NCI-H1436 treated with DMSO at 0.1 percent for 48 hours (cell line): ENCODE measurements around the gene GRAMD1B.

Experiments
- DNase-seq: peaks from one replicate; lab custom pipeline; 2025; lab: John Stamatoyannopoulos, UW

Gene GRAMD1B

GRCh38 chr11:123588117-123588863 is 158.2 kb downstream of the GRAMD1B start:
- DNase-seq, result no peak

DNA sequence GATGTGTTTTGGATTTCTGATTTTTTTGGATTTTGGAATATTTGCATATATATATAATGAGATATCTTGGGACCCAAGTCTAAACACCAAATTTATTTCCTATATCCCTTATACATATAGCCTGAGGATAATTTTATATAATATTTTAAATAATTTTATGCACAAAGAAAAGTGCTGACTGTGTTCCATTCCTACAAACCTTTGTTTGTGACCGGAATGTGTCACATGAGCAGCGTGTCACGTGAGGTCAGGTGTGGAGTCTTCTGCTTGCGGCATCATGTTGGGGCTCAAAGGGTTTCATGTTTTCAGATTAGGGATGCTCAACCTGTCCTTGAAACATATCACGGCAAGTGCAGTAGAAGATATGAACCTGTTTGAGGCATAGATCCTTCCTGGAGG is 158.8 kb downstream of the GRAMD1B start:
- DNase-seq, result no peak

DNA sequence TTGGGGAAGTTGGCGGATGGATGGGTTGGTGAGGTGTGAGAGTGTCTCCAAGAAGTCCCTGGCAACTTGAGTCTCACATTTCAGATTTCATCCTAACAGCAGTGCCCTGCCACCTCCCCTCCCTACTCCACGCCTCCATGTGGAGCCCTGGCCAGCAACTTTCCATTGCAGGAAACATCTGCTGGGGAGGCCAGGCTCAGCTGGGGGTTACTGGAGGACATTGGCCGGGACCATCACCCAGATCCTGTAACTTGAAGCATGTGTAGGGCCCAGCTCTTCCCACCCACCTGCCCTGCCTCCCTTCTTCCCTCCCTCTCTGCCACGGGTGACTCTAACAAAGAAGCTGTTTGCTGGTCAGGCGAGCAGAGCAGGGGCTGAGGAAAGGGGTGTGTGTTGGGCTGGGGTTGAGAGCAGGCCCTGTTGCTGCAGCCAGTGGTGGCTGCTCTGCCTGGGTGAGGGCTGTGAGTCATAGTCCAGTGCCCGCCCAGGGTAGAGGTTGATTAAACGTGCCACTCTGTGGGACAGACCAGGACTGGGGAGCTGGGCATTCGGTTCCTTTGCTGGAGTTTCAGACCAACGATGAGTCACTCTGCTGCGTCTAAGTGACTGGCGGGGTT is 160.3 kb downstream of the GRAMD1B start:
- DNase-seq, result no peak

DNA sequence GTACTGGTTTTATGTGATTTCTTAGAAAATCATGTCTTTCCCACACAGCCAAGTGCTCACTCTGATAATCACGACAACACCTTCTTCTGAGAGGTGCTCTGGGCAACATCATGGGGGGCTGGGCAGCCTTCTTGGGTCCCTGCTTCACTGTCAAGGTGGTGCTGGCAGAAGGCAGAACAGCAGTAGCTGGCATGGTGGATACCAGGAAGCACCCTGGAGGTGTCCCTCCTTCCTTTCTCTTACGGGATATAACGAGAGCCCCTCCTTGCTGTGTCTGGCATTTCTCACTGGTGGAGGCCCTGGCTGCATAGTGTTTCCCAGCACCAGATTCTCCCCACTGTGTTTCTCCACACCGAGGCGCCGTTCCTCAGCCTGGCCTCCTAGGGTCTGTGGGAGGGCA is 163.5 kb downstream of the GRAMD1B start:
- no peak for DNase-seq

DNA sequence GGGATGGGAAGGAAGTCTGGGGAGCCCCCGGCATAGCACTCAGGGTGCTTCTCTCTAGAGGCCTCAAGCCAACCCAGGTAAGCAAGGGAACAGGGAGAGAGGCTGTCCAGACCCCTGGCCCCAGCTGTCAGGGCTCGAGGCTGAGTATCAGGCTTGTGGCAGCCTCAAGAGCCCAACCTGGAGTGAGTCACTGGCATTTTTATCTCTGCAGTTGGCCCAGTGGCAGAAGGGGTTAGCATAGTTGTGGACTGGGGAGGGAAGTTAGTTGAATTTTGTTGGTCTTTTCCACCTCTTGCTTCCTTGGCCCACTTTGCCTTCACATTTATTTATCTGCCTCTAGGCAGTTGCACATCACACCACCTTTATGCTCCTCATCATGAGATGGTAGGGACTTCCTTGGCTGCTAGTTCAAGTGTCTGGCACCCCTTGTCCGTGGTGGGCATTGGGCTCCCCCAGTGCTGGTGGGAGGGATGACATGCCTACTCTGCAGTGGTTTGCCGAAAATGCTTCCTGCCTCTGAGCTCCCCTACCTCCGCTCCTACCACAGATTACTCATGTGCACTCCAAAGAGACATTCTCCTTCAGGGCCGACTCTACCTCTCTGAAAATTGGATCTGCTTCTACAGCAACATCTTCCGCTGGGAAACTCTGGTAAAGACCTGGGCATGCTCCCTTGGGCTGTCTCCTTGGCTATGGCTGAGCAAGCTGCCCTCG is 164.3 kb downstream of the GRAMD1B start:
- DNase-seq, result no peak

DNA sequence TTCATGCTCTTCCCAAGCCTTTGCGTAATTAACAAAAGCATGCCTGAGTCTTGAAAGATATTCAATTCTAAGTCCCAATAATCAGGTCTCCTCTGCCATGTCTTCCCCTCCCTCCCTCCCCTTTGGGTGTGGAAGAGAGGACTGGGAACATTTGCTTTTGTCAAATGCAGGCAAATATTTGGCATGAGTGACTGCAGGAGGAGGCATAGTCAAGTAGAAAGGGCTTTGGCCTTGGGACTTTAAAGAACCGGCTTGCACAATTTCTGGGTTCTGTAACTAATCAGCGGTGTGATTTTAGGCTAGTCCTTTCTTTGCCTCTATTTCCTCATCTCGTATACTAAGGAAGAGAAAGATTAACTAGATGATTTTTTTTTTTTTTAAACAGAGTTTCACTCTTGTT is 164.9 kb downstream of the GRAMD1B start:
- no peak for DNase-seq

- no peak for DNase-seq
Observed at GRCh38 chr11:123597859-123598258, 167.8 kb downstream of the GRAMD1B start.

DNA sequence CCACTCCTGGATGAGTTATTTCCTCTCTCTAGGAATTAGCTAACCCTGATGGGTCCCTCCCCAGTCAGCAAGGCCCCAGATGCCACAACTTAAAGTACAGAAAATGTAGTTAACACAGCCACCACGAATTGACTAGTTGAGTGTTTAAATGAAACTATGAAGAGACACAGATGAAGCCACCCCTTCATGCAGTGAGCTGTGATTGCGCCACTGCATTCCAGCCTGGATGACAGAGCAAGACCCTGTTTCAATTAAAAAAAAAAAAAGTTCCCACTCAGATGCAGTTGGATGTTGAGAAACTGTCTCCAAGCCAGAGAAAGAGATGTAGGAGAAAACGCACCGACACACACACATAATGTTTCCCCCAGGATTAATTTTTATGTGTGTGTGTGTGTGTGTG is 171.1 kb downstream of the GRAMD1B start:
- no peak for DNase-seq

DNA sequence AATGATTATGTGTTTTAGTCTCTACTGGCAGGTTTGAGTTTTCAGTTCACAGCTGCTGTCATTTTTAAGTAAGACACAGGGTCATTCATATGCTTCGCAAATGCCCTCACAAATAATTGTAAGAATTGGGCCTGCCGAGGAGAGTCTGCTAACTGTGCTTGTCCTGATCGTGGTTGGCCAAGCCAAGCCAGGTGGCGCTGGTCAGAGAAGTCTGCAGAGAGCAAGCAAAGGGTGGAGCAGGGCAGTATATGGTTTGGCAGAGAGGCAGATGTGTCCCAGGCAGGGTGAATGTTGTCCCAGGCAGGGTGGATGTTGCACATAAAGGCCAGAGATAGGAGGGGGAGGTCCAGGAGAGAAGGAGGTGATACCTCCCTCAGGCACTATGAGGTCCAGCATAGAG is 171.7 kb downstream of the GRAMD1B start:
- DNase-seq, result no peak

GRCh38 chr11:123603666-123604065 is 173.6 kb downstream of the GRAMD1B start:
- no peak for DNase-seq

- no peak for DNase-seq
Observed at GRCh38 chr11:123607781-123608180, 177.7 kb downstream of the GRAMD1B start.

DNA sequence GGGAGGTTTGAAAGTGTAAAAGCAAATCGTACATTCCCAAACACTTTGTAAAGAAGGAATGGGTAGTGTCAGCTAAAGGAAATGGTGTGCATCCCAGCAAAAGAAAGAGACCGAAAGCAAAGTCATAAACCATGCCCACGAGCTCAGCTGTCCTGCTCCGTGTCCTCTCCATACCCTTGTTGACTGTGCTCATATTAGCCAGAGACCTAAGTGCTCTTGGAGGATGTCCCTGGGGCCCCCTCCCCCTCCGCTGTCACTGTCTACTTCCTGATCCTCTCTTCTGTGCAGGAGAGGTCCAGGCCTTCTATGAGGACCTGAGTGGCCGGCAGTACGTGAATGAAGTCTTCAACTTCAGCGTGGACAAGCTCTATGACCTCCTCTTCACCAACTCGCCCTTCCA is 178.3 kb downstream of the GRAMD1B start:
- DNase-seq, result no peak

- DNase-seq, result no peak
Observed at GRCh38 chr11:123608945-123609344, 178.9 kb downstream of the GRAMD1B start.

DNA sequence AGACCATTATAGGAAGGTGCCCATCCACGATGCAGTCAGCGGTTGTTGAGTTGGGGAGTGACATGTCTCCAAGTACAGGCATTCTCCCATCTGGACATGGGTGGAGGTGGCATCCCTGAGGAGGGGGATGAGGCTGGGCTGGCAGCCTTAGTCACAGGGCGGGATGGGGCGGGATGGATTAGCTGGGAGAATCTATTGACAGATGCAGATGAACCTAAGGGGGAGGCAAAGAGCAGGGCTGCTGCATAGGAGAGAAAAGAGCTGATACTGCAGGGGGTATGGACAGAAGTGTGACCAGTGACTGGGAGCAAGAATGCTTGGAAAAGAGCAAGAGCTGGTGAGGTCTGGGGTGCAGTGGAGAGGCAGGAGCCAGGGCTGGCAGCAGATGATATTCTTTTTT is 181.6 kb downstream of the GRAMD1B start:
- DNase-seq, result no peak

DNA sequence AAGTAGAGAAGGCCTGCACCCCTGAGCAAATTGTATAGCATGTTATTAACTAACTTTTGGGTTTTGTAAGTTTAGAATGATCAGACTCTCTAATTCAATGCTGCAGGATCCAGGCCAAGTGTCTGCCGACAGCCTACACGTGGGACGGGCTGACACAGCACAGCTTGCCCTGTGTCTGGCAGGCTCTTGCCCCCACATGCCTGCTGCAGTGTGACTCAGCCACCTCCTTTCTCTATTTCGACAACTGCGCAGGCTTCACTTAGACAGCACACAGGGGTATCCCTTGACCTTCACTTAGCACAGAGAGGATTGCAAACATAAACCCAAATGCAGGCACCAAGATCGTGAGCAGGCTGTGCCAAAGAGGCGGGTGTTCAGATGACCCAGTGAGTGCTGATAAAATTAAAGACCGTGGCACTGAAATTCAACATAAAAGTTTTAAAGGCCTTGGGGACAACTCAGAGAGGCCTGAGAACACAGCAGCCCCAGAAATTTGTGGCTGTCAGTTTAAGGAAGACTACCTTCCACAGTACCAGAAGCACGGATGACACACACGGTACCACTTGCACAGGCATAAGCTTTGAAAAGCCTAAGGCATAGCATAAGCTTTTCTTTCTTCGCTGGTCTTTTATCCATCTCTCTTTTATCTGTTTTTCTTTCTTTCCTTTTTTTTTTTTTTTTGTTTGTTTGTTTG is 186.6 kb downstream of the GRAMD1B start:
- no peak for DNase-seq

DNA sequence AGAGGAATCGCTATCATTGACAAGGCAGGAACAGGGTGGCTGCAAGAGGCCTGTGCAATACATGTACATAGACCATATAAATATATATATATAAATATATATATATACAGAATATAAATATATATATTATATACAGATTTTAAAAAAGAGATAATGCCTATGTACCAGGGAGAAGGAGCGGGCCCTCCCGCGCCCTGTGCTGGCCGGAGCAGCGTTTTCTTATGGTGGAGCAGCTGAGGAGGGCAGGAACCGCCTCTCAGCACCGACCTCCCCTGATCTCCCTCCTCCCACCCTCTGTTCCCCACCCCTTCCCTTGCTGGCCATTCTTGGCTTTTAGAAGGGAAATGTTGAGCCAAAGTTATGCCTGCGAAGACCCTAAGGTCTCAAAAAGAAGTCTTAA is 192.5 kb downstream of the GRAMD1B start:
- no peak for DNase-seq

DNA sequence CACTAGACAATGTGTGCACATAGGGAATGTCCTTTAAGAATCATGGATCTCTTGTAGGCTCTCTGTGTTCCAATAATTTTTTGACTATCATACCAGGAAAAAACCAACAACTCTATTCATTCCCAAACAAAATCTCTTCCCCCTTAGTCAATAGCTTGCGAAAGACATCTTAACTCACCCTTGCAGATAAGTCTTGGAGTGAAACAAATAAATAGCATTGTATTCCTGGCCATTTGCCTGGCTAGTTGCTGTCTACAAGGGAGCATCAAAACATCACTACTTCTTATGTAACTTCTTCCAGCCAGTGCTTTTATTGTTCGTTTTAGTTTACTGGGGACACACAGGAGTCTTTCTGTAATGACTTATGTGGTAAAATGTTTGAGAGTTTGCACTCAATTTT is 194.9 kb downstream of the GRAMD1B start:
- no peak for DNase-seq

GRCh38 chr11:123628936-123629683 is 199.0 kb downstream of the GRAMD1B start:
- DNase-seq, result no peak

GRCh38 chr11:123630126-123630608 is 200.1 kb downstream of the GRAMD1B start:
- DNase-seq, result no peak

DNA sequence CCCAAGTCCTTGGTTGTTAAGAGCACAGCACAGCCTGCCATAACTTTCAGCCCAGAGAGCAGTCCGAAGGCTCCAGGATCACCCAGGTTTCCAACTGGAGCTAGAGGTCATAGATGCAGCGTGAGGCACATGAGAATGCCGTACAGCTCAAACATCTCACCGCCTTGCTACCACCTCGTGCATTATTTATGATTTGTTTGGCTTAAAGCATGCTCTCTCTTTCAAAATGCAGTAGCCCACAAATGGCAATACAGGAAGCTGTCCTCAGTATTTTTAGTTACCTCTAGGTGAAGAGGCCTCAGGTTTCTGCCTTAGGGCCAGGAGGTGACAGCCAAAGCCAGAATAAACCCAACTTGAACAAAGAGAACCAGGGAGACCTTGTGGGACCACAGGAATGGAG is 210.0 kb downstream of the GRAMD1B start:
- no peak for DNase-seq

DNA sequence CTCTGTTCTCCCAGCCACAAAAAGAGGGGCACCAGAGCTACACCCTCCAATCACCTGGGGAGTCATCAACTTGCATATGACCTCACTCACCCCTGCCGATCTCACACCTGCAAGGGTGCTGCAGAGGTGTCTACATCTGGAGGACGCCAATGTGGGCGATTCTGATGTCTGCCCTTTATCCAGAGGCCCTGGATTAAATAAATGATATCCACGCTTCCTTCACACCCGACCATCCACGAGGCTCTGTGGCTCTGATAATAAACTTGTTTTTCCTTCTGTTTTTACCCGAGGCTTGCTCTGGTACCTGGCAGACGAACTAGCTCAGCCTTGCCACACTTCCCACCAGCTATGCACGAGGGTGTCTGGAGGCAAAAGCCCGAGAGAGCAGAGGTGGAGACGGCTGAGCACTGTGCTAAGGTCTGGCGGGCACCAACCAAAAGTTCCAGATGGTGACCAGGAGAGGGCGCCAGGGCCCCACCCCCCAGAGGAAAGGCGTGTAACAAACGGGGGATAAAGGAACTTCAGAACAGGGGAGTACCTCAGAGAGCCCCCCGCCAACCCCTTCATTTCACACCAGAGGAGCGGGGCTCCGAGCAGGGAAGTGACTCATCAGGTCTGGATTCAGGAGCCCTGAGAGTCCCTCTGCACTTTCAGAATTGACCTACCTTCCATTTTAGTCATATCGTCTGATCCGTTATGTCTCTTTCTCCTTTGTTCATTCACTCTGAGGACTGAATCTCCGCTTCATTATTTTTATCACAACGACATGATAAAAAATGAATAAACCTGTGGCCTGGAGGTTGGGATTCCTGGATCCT is 210.8 kb downstream of the GRAMD1B start:
- DNase-seq, result no peak
